ENCODE results near the gene TSEN15. TPM values are rescaled to one million over a fixed set of nuclear protein-coding genes. Genes with fewer than 3 reads are reported as not detected.

TSEN15 gene
- total and polyA plus RNA-seq, 9 of the 15 experiments (the other 6 are each of a cell fraction or from before 2014, with no cell fraction given) = 25.6 to 121 (median 91.3) TPM

- TF ChIP-seq RAD51 (IDR thresholded peaks at IDR 0.05; ENCODE audit: borderline replicate concordance, low read depth) (no peak), TCF7 (IDR thresholded peaks at IDR 0.05; ENCODE audit: borderline replicate concordance) (no peak), HDGF (IDR thresholded peaks at IDR 0.05) (peak; percentile 92), ZBTB26 (CRISPR knock-in tag; IDR thresholded peaks at IDR 0.05) (peak; percentile 96), NRF1 (conservative IDR thresholded peaks at IDR 0.05 in 1 of 2, IDR thresholded peaks at IDR 0.05 in 1 of 2) (no peak), HMG20B (CRISPR knock-in tag; IDR thresholded peaks at IDR 0.05) (no peak), HMG20A (CRISPR knock-in tag; conservative IDR thresholded peaks at IDR 0.05) (no peak), PCBP1 (IDR thresholded peaks at IDR 0.05; ENCODE audit: low read depth, low read length, poor library complexity, severe bottlenecking) (no peak), ID3 (CRISPR knock-in tag; IDR thresholded peaks at IDR 0.05) (no peak), ID3 (tag; IDR thresholded peaks at IDR 0.05) (0 out of 2 replicates have a peak, but pooled peaks have one; percentile 61), HDAC3 (IDR thresholded peaks at IDR 0.05; ENCODE audit: borderline replicate concordance, partially characterized antibody) (peak; percentile 97), CC2D1A (IDR thresholded peaks at IDR 0.05) (peak; percentile 95), ZNF449 (CRISPR knock-in tag; IDR thresholded peaks at IDR 0.05) (no peak), AFF4 (CRISPR knock-in tag; IDR thresholded peaks at IDR 0.05) (0 out of 2 replicates have a peak, but pooled peaks have one; percentile 25), CBFA2T3 (IDR thresholded peaks at IDR 0.05) (peak; percentile 97), HIVEP1 (CRISPR knock-in tag; IDR thresholded peaks at IDR 0.05) (no peak), CHAMP1 (IDR thresholded peaks at IDR 0.05) (peak; percentile 88), HDAC6 (IDR thresholded peaks at IDR 0.05; ENCODE audit: low read depth, low read length) (no peak), ZNF584 (CRISPR knock-in tag; IDR thresholded peaks at IDR 0.05; ENCODE audit: low read depth) (peak; percentile 94)
These were observed 20.0 kb upstream of the TSEN15 start (continued) for GRCh38 chr1:184031409-184032107.

All from K562 (cell line).